Aortic smooth muscle cell (primary cell): Measurements from ENCODE around the gene NCOR2. TPM values are rescaled to one million over a fixed set of nuclear protein-coding genes. Genes with fewer than 3 reads are reported as not detected.

Experiments
- total RNA-seq: library from RNA; depleted of rRNA; stranded (reverse); fragments of >200 nt; gene quantifications from 2 replicates; pipeline ENCODE4 v1.2.3, GENCODE V29; 2014

The NCOR2 gene
- total RNA-seq, result 55.0 and 57.1 TPM in 2 replicates

GRCh38 chr12:124566997-124567672, at the start of gene NCOR2:
NCOR2 (minus strand) TSS chr12:124567612; CDS start chr12:124495251, 72,361 bp downstream.

